GF-D8 (cell line): ENCODE data around the gene ZNF438.
"Not testable (repeated sequence)": the region's sequence is repeated elsewhere in the genome, so short reads cannot be mapped to it uniquely, and the experiment has no call there.

ENCODE experiments used
- DNase-seq: peaks from one replicate; lab custom pipeline; 2025; lab: John Stamatoyannopoulos, UW

Gene ZNF438

DNA sequence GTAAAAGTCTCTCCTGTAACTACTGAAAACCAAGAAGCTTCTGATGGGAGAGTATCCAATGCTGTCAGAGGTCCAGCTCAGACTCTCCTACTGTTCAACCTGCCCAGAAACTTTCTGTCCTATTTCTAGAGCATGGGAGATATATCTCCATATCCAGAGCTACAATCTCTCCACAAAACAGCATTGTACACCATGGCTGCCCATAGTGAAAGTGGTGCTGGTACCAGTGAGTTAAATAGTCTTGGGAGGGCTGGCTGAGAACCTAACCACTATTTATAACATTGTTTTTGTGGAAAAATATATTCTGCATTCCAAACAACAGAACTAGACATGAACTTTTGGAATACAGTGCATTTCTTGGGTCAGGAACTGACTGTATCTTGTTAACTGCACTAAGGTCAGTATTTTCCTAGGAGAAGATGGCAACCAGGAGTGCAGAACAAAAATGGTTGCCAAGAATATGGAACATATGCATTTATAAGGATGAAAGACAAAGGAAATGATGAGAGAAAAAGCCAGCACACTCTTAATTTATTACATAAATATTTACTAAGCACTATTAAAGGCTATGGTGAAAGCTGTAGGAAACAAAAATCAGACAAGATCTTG, 91.9 kb downstream of the ZNF438 start:
- no peak for DNase-seq

GRCh38 chr10:30935078-30935477, 96.6 kb downstream of the ZNF438 start:
- DNase-seq: no peak

DNA sequence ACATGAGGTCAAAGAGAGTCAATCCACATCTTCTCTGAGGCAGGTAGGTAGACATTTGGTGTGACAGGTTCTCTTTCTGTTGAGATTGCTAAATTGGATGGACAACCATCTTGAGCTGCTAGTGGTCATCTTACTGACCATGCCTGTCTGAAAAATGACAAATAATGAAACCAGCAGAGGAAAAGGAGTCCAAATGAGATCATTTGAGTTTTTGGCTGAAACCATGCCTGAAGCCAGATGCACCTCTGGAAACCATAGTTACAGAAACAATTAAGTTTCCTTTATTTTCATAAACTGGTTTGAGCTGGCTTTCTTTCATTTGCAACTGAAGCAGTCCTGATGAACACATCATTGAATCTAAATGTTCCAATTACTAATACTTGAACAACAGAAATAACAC, 100.6 kb downstream of the ZNF438 start:
- no peak for DNase-seq

GRCh38 chr10:30929901-30930520, 101.7 kb downstream of the ZNF438 start:
- no peak for DNase-seq

- not testable (repeated sequence) for DNase-seq
Observed at GRCh38 chr10:30929311-30929729, 102.3 kb downstream of the ZNF438 start.

GRCh38 chr10:30928742-30929141, 102.9 kb downstream of the ZNF438 start:
- DNase-seq: no peak

GRCh38 chr10:30918651-30919050, 113.0 kb downstream of the ZNF438 start:
- DNase-seq: no peak

- no peak for DNase-seq
Observed at GRCh38 chr10:30917789-30918188, 113.9 kb downstream of the ZNF438 start.

DNA sequence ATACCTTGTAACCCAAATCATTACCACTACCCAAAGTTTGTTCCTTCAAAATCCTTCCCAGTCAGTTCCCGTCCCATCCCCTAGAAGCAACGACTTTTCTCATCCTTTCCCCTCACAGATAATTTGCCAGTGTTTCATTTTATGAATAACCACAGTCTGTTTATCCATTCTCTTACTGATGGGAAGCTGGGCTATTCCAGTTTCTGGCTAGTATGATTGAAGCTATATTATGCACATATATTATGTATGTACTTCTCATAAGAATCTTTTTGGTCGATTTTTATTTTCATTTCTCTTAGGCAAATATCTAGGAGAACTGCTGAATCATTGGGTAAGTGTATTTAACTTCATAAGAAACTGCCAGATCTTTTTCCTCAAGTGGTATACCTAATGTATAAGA, 114.6 kb downstream of the ZNF438 start:
- no peak for DNase-seq

DNA sequence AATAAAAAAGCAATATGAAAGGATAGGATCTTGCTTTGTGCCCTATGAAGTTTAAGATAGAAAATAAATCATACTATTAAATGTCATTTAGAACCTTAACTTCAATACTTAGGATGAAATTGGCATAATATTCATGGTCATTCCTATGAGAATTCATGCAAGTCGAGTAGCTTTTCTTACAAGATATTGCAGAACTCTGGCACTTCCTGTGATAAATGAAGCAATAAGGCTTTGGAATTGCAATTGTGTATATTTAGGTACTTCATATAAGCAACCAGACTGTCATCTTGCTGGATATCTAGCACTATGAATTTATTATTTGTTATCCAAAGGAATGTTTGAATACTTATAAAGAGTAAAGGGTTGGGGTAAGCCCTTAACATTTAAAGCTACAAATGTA, 116.5 kb downstream of the ZNF438 start:
- peak; percentile 50 for DNase-seq

DNA sequence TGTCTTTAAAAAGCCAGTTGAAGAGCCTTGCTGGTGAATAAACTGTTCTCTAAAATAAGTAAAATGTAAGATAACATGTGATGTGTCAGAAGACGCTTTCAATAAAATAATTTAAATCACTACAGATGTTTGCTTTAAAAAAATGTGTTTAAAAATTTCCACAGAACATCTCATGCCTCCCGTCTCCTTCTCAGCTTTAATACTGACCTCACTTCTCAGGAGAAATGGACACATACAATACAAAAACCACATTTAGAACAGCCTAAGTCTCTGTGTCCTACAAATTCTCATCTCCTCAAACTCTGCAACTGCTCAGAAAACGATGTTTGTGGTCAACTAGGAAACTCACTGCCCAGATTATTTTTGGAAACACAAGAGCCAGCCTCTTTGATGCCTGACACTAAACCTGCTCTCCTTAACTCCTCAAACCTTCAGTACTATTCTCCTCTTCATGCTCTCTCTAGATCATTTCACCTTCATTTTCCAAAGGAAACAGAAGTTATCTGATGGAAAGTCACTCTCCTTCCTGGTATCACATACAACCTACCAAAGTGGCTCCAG, 120.3 kb downstream of the ZNF438 start:
- no peak for DNase-seq

GRCh38 chr10:30903397-30904138, 128.1 kb downstream of the ZNF438 start:
- no peak for DNase-seq

- DNase-seq: no peak
Observed at GRCh38 chr10:30902621-30903396, 128.9 kb downstream of the ZNF438 start.

DNA sequence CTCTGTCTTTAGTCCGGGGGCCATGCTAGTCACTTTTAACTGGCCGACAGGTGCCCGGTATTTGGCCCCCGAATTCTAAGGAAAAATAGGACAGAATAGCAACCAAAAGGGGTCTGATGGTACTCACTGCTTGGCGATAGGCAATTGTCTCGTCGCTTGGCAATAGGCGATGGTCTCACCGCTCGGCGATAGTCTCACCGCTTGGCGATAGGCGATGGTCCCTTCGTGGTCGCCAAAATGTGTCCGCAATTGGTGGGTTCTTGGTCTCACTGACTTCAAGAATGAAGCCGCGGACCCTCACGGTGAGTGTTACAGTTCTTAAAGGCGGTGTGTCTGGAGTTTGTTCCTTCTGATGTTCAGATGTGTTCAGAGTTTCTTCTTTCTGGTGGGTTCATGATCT, 130.2 kb downstream of the ZNF438 start:
- not testable (repeated sequence) for DNase-seq

- DNase-seq: no peak
Observed at GRCh38 chr10:30898964-30899363, 132.7 kb downstream of the ZNF438 start.

DNA sequence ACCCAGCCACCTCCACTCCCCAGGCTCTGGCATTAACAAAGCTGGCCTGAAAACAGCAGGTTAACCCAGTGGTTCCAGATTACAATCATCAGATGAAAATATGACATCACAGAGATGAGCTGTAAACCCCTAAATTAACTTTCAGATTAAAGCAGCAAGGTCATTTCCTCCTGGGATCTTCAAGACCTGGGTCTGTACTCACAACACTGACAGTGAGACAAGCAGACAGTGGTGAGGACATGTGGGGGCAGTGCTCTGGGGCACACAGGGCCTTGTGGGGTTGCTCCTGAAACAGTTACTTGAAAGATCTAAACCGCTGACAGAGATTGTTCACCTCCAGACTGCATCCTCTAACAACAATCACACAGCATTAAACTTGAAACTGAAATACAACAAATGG, 134.1 kb downstream of the ZNF438 start:
- DNase-seq: no peak

GRCh38 chr10:30897048-30897447, 134.6 kb downstream of the ZNF438 start:
- DNase-seq: no peak

DNA sequence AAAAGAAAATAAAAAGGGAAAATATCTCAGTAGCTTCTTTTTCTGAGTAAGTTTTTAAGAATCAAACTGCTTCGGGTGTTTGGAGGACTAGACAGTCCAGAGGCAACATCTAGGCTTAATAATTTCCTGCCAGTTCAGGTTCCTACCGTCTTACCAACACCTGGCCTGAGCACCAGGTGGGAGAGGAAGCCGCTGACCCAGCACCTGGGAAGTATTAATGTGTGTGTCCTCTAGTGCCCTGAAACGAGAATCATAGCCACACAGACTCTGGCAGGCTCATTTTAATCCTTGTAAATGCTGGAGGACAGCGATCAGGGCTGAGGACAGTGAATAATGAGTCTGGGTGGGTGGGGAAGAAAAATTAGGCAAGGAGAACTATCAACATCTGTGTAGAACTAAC, 137.4 kb downstream of the ZNF438 start:
- no peak for DNase-seq

DNA sequence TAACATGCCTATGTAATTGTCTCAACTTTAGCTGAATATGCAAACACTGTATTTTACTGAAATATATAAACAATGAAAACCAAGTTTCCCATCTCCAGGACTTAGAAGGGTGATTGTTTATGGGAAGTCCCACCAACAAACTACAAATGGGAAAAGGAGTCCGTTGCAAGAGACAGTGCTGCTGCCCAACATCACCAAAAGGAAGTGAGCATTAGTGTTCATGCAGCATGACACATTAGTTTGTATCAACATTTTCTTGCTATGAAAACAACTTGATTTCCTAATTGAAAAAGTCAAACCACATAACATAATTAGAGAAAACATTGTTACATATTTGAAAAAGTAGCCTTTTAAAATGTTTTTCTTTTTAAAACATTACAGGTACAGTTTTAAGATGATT, 138.5 kb downstream of the ZNF438 start:
- no peak for DNase-seq

- no peak for DNase-seq
Observed at GRCh38 chr10:30887839-30888238, 143.8 kb downstream of the ZNF438 start.

DNA sequence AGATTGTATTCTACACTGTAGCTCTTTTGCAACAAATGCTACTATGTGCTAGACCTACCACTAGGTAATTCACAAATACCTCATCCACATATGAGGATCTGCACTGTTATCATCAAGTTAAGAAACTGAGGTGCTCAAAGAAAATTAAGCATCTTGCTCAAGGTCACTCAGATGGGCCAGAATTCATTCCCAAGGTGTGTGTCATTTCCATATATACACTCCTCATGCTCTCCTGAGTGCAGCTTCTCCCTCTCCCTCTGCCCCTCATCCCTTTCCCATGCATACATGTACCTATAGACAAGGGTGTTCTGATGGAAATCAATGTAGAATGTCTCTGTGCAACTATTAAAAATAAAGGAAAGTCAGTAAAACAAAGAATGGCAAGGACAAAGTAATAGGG, 146.2 kb downstream of the ZNF438 start:
- no peak for DNase-seq

DNA sequence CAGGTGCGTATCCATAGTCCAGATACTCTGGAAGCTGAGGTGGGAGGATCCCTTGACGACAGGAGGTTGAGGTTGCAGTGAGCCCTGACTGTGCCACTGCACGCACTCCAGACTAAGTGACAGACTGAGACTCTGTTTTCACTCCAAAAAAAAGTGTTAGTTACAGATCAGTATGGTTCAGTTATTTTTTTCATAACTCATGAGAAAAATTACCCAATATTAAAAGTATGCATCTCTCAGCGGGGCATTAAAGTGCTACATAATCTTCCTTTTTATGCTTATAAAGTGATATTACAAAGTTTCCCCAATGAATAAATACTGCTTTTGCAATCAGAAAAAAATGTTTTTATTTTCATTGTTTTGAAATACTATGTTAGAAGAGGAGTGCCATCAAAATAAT, 147.9 kb downstream of the ZNF438 start:
- DNase-seq: no peak
